Panc1 (cell line): ENCODE measurements around the gene SLC12A7. TPM values are rescaled to one million over a fixed set of nuclear protein-coding genes. Genes with fewer than 3 reads are reported as not detected.

ENCODE experiments used
- ATAC-seq: fragments of 200-7000 bp; cut with Tn5 transposase; 2 replicates; pipeline ENCODE4 v1.9.1; 2020; ENCODE audit warnings: mild to moderate bottlenecking, moderate library complexity
- BruUV-seq: library from RNA; stranded (reverse); fragments of 400-500 nt; replicated peaks from 2 replicates; lab custom pipeline; 2021; lab: Mats Ljungman, UMichigan
- CTCF ChIA-PET: fragments of 300-600 bp; sonication (Branson Sonifier 250); formaldehyde crosslinking; loops from one replicate; lab custom pipeline; 2022; ENCODE audit warnings: antibody characterized with exemption; lab: Charles Lee
- POLR2A ChIA-PET: fragments of 300-600 bp; sonication (Branson Sonifier 250); formaldehyde crosslinking; loops from one replicate; lab custom pipeline; 2022; ENCODE audit warnings: antibody characterized with exemption; lab: Charles Lee
- DNase-seq: peaks from one replicate; pipeline ENCODE4 v3.0.0-alpha.2; 2010; ENCODE audit warnings: low read depth, low spot score
- H3K27ac ChIP-seq: 2 replicates; pipeline ENCODE4 v1.5.1; 2011; ENCODE audit warnings: mild to moderate bottlenecking, low read length, inconsistent platforms
- H3K27me3 ChIP-seq: fragments of 200-500 bp; sonication (Bioruptor generic); 2 replicates; pipeline ENCODE4 v1.6.0; 2014; ENCODE audit warnings: low read length, inconsistent platforms; ENCODE audit not compliant: control insufficient read depth, insufficient read depth
- H3K36me3 ChIP-seq: fragments of 200-500 bp; sonication (Bioruptor generic); 2 replicates; pipeline ENCODE4 v1.5.1; 2014; ENCODE audit warnings: inconsistent platforms, mild to moderate bottlenecking, low read length, moderate library complexity; ENCODE audit not compliant: control insufficient read depth, insufficient read depth
- H3K4me1 ChIP-seq: 2 replicates; pipeline ENCODE4 v1.5.1; 2011; ENCODE audit warnings: inconsistent platforms, mild to moderate bottlenecking, low read length, moderate library complexity; ENCODE audit not compliant: control insufficient read depth, insufficient read depth
- H3K4me3 ChIP-seq, 2 experiments: 2 replicates each; pipeline ENCODE4 v1.5.1; 2011 to 2012; ENCODE audit warnings: low read depth in 2 of 2, low read length in 2 of 2, mild to moderate bottlenecking in 2 of 2, inconsistent platforms in 1 of 2, moderate library complexity in 1 of 2
- H3K9me3 ChIP-seq: fragments of 200-500 bp; sonication (Bioruptor generic); 2 replicates; pipeline ENCODE4 v1.5.1; 2014; ENCODE audit warnings: low read depth, mild to moderate bottlenecking, inconsistent platforms, low read length, moderate library complexity; ENCODE audit not compliant: control insufficient read depth, insufficient read depth
- CTCF ChIP-seq: fragments of 450-650 bp; IDR thresholded peaks from 2 replicates; pipeline ENCODE4 v1.5.1; 2017; ENCODE audit warnings: mild to moderate bottlenecking
- POLR2AphosphoS5 ChIP-seq: IDR thresholded peaks from 2 replicates; pipeline ENCODE4 v1.6.1; 2012; ENCODE audit warnings: mild to moderate bottlenecking, low read depth, low read length, moderate library complexity
- REST ChIP-seq, 2 experiments: IDR thresholded peaks; 2 replicates each; pipeline ENCODE4 v1.6.1; 2011 to 2012; ENCODE audit warnings: low read depth in 2 of 2, control low read depth in 1 of 2, low read length in 1 of 2, mild to moderate bottlenecking in 1 of 2, moderate library complexity in 1 of 2; ENCODE audit not compliant: insufficient read depth in 1 of 2
- SIN3A ChIP-seq: IDR thresholded peaks from 2 replicates; pipeline ENCODE4 v1.6.1; 2012; ENCODE audit warnings: low read depth, mild to moderate bottlenecking, low read length, moderate library complexity, borderline replicate concordance; ENCODE audit not compliant: insufficient read depth
- TCF7L2 ChIP-seq: IDR thresholded peaks from 2 replicates; pipeline ENCODE4 v1.6.1; 2011; ENCODE audit warnings: mild to moderate bottlenecking, low read depth, low read length, inconsistent platforms
- in situ Hi-C: cut with HindIII; loops from 2 replicates; pipeline ENCODE4 v1.10.0; 2016; ENCODE audit warnings: low sequenced_read_pairs, low pct_unique_long_range_greater_than_20kb
- intact Hi-C: fragments of 100-400 bp; cut with micrococcal nuclease; formaldehyde crosslinking; loops from one replicate; pipeline ENCODE4 v1.10.0; 2022; ENCODE audit not compliant: unreplicated experiment
- total RNA-seq: library from RNA; stranded (reverse); gene quantifications from one replicate; pipeline ENCODE4 v1.2.1, GENCODE V29; 2021; ENCODE audit not compliant: unreplicated experiment

The SLC12A7 gene
- total RNA-seq, 1 experiment from 2014 or later: 297 TPM

GRCh38 chr5:1113805-1114586, 2.1 kb upstream of the SLC12A7 start:
- H3K27ac ChIP-seq: peak overlapping the region; percentile 54
- ATAC-seq (no peak), DNase-seq (no peak)
- POLR2A ChIA-PET: no interaction called here
- TF ChIP-seq TCF7L2 (no peak), SIN3A (no peak), CTCF (no peak), REST (IDR thresholded peaks at IDR 0.05; ENCODE audit: insufficient read depth in 1 of 2, low read depth in 2 of 2, low read length in 1 of 2) (no peak), POLR2AphosphoS5 (no peak)
- BruUV-seq: no TSS peak
- no peaks in the 10 kb centered on the region for H3K9me3 ChIP-seq
- CTCF ChIA-PET: interaction anchor here (0.6 kb wide), 1 partner anchor 197 kb away, joined by 4 read pairs; no protein-coding TSS in a partner anchor
- in situ Hi-C loops (no loop called here), intact Hi-C loops (no loop called here)
- H3K27me3 ChIP-seq: no peaks in the 10 kb centered on the region
- no peaks in the 10 kb centered on the region for H3K36me3 ChIP-seq
- peaks cover 40% of the 10 kb centered on the region for H3K4me1 ChIP-seq
- H3K4me3 ChIP-seq: no peak overlapping the region

DNA sequence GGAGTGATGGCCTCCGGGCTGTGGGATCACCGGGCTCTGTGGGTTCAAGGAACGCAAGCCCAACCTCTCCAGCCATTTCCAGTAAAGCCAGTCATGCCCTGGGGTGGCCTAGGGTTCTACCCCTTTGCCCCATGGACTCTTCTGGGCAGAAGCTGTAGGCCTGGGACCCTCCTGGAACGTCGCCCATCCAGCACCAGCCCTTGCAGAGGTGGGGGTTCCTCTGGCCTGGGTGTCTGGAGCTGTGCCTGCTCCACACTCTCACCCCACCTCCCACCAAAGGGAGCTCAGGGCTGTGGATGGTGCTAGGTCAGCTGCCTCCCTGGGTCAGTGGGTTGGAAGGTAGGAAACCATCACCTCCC, 1.4 kb upstream of the SLC12A7 start:
- ATAC-seq: no peak
- H3K4me1 ChIP-seq: peaks cover 36% of the 10 kb centered on the region
- no peaks in the 10 kb centered on the region for H3K9me3 ChIP-seq
- BruUV-seq: no TSS peak
- no peaks in the 10 kb centered on the region for H3K27me3 ChIP-seq
- H3K36me3 ChIP-seq: no peaks in the 10 kb centered on the region
- ChIA-PET POLR2A (no interaction called here), CTCF (no interaction called here)
- in situ Hi-C loops: no loop called here
- H3K27ac ChIP-seq: peak overlapping the region; percentile 54
- no peak overlapping the region for H3K4me3 ChIP-seq
- no peak for DNase-seq
- TF ChIP-seq REST (IDR thresholded peaks at IDR 0.05; ENCODE audit: insufficient read depth in 1 of 2, low read depth in 2 of 2, low read length in 1 of 2) (no peak), POLR2AphosphoS5 (no peak), SIN3A (no peak), CTCF (no peak), TCF7L2 (no peak)
- intact Hi-C loops: no loop called here
